ENCODE measurements around the gene SERINC4.
"Not testable (repeated sequence)": the region's sequence is repeated elsewhere in the genome, so short reads cannot be mapped to it uniquely, and the experiment has no call there.

SERINC4 gene

GRCh38 chr15:43826508-43827341, 26.7 kb upstream of the SERINC4 start, which contains the start of gene WDR76:
Gene WDR76 (plus strand): TSS chr15:43827002. CDS start chr15:43827033, 31 bp downstream.
- no peaks in the 10 kb centered on the region for H3K4me1 ChIP-seq (ENCODE audit: insufficient read depth, insufficient read length)
- DNase-seq (ENCODE audit: low read depth, low spot score): peak; percentile 72
- TF ChIP-seq YY1 (IDR thresholded peaks at IDR 0.05; ENCODE audit: insufficient read depth, insufficient read length) (no peak), ZNF274 (IDR thresholded peaks at IDR 0.05; ENCODE audit: low read depth, low read length) (no peak), SUZ12 (IDR thresholded peaks at IDR 0.05; ENCODE audit: extremely low read depth, insufficient read depth, insufficient read length) (no peak)

GRCh38 chr15:43826029-43826507, 26.0 kb upstream of the SERINC4 start:
- DNase-seq (ENCODE audit: low read depth, low spot score): no peak
- H3K9ac ChIP-seq (ENCODE audit: insufficient read length, low read depth): no peak overlapping the region
- TF ChIP-seq YY1 (IDR thresholded peaks at IDR 0.05; ENCODE audit: insufficient read depth, insufficient read length): no peak
- no peak for TF ChIP-seq ZNF274 (IDR thresholded peaks at IDR 0.05; ENCODE audit: low read depth, low read length)
- no peak for TF ChIP-seq SUZ12 (IDR thresholded peaks at IDR 0.05; ENCODE audit: extremely low read depth, insufficient read depth, insufficient read length)
- no peaks in the 10 kb centered on the region for H3K4me1 ChIP-seq (ENCODE audit: insufficient read depth, insufficient read length)
- no peaks in the 10 kb centered on the region for H3K27me3 ChIP-seq (ENCODE audit: insufficient read depth, insufficient read length)
- peaks cover 8% of the 10 kb centered on the region for H3K36me3 ChIP-seq (ENCODE audit: insufficient read depth, insufficient read length, low read length)
- H3K4me3 ChIP-seq (ENCODE audit: insufficient read length, low read depth): no peak overlapping the region
- peaks cover 9% of the 10 kb centered on the region; the same call in 1 of the 2 replicates for H3K9me3 ChIP-seq (ENCODE audit: insufficient read depth, low read length)

More at GRCh38 chr15:43826508-43827341, 26.7 kb upstream of the SERINC4 start, which contains the start of gene WDR76:
- H3K4me3 ChIP-seq (ENCODE audit: insufficient read length, low read depth): peak within 1 kb of the TSS; percentile 65
- H3K9me3 ChIP-seq (ENCODE audit: insufficient read depth, low read length): peaks cover 9% of the 10 kb centered on the region; the same call in 1 of the 2 replicates
- H3K36me3 ChIP-seq (ENCODE audit: insufficient read depth, insufficient read length, low read length): peaks cover 8% of the 10 kb centered on the region
- no peaks in the 10 kb centered on the region for H3K27me3 ChIP-seq (ENCODE audit: insufficient read depth, insufficient read length)
- H3K9ac ChIP-seq (ENCODE audit: insufficient read length, low read depth): peak within 1 kb of the TSS; percentile 81

GRCh38 chr15:43825305-43825704, 25.3 kb upstream of the SERINC4 start:
- not testable (repeated sequence) for H3K9ac ChIP-seq (ENCODE audit: insufficient read length, low read depth); H3K4me3 ChIP-seq (ENCODE audit: insufficient read length, low read depth)

GRCh38 chr15:43824302-43825246, 24.6 kb upstream of the SERINC4 start, which contains the start of gene MFAP1:
Gene MFAP1 (minus strand): TSS chr15:43824690. CDS start chr15:43824569, 121 bp downstream.
- no peak for TF ChIP-seq ZNF274 (IDR thresholded peaks at IDR 0.05; ENCODE audit: low read depth, low read length)
- no peak for TF ChIP-seq SUZ12 (IDR thresholded peaks at IDR 0.05; ENCODE audit: extremely low read depth, insufficient read depth, insufficient read length)
- TF ChIP-seq YY1 (IDR thresholded peaks at IDR 0.05; ENCODE audit: insufficient read depth, insufficient read length): no peak
- peaks cover 13% of the 10 kb centered on the region for H3K36me3 ChIP-seq (ENCODE audit: insufficient read depth, insufficient read length, low read length)
- DNase-seq (ENCODE audit: low read depth, low spot score): peak; percentile 71
- H3K4me1 ChIP-seq (ENCODE audit: insufficient read depth, insufficient read length): no peaks in the 10 kb centered on the region
- peak within 1 kb of the TSS; percentile 75 for H3K4me3 ChIP-seq (ENCODE audit: insufficient read length, low read depth)
- H3K27me3 ChIP-seq (ENCODE audit: insufficient read depth, insufficient read length): no peaks in the 10 kb centered on the region
- H3K9ac ChIP-seq (ENCODE audit: insufficient read length, low read depth): peak within 1 kb of the TSS; percentile 74
- H3K9me3 ChIP-seq (ENCODE audit: insufficient read depth, low read length): peaks cover 9% of the 10 kb centered on the region; the same call in 1 of the 2 replicates

More at GRCh38 chr15:43825305-43825704, 25.3 kb upstream of the SERINC4 start:
- not testable (repeated sequence) for H3K27me3 ChIP-seq (ENCODE audit: insufficient read depth, insufficient read length); H3K4me1 ChIP-seq (ENCODE audit: insufficient read depth, insufficient read length); H3K9me3 ChIP-seq (ENCODE audit: insufficient read depth, low read length); DNase-seq (ENCODE audit: low read depth, low spot score)
- H3K36me3 ChIP-seq (ENCODE audit: insufficient read depth, insufficient read length, low read length): peaks cover 13% of the 10 kb centered on the region

- Histone ChIP-seq H3K27me3 (ENCODE audit: insufficient read depth, insufficient read length) (no peaks in the 10 kb centered on the region), H3K9ac (ENCODE audit: insufficient read length, low read depth) (no peak overlapping the region), H3K9me3 (ENCODE audit: insufficient read depth, low read length) (peaks cover 9% of the 10 kb centered on the region; the same call in 1 of the 2 replicates), H3K36me3 (ENCODE audit: insufficient read depth, insufficient read length, low read length) (peaks cover 28% of the 10 kb centered on the region), H3K4me3 (ENCODE audit: insufficient read length, low read depth) (no peak overlapping the region), H3K4me1 (ENCODE audit: insufficient read depth, insufficient read length) (no peaks in the 10 kb centered on the region)
- no peak for DNase-seq (ENCODE audit: low read depth, low spot score)
- TF ChIP-seq YY1 (IDR thresholded peaks at IDR 0.05; ENCODE audit: insufficient read depth, insufficient read length): no peak
- TF ChIP-seq ZNF274 (IDR thresholded peaks at IDR 0.05; ENCODE audit: low read depth, low read length): no peak
- no peak for TF ChIP-seq SUZ12 (IDR thresholded peaks at IDR 0.05; ENCODE audit: extremely low read depth, insufficient read depth, insufficient read length)
Observed at GRCh38 chr15:43821505-43821904, 21.5 kb upstream of the SERINC4 start.

- H3K4me1 ChIP-seq (ENCODE audit: insufficient read depth, insufficient read length); H3K27me3 ChIP-seq (ENCODE audit: insufficient read depth, insufficient read length); H3K9me3 ChIP-seq (ENCODE audit: insufficient read depth, low read length); H3K4me3 ChIP-seq (ENCODE audit: insufficient read length, low read depth); H3K9ac ChIP-seq (ENCODE audit: insufficient read length, low read depth); DNase-seq (ENCODE audit: low read depth, low spot score): not testable (repeated sequence)
- peaks cover 64% of the 10 kb centered on the region for H3K36me3 ChIP-seq (ENCODE audit: insufficient read depth, insufficient read length, low read length)
Observed at GRCh38 chr15:43815064-43815463, 15.0 kb upstream of the SERINC4 start.
